GM20431 (cell line): ENCODE results near the gene SLC30A3.

ENCODE experiments used
- in situ Hi-C: fragments of 300-500 bp; cut with MseI, MboI; formaldehyde crosslinking; loops from one replicate; pipeline ENCODE4 v1.15.0; 2020; ENCODE audit warnings: low sequenced_read_pairs; ENCODE audit not compliant: unreplicated experiment

The SLC30A3 gene

DNA sequence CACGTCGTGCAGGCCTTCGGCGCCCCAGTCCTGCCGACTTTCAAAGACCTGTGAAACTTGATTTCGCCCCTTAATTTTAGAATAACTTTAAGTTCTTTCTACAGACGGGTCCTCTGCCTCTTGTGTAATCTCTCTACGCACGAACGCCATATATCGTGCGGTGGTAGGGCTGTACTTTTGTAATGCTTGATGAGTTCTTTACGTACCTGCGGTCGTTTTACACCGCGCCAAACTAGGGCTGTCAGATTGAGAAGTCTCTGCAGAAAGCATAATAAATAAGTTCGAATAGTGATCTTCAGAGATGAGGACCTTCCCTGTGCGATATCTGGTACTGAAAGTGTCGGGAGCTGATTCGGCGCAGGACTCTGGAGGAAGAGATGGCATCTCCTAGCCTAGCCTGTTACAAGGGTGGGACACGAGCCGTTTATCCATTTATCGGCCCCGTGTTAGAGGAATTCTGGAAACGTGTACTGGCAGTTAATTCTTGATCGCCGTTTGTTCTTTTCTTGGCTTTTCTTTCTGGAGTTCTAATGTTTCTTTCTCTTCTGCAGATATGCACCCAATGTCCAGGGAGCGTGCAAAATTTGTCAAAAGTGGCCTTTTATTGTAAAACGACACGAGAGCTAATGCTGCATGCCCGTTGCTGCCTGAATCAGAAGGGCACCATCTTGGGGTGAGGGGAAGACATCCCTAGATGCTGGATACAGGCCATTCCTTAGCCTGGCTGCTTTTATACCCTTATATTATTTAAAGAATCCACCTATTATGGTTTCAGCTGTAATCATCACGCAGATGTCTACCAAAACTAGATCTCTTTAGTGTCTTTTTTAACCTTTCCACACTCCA is 50.0 kb downstream of the SLC30A3 start:
- in situ Hi-C loops: no loop called here

- in situ Hi-C loops: no loop called here
These were observed 50.8 kb downstream of the SLC30A3 start, which contains the start of the genes ATRAID and SLC5A6 for GRCh38 chr2:27211943-27212625. Gene ATRAID, plus strand, starts transcription at chr2:27212041. Its CDS starts 328 bp downstream, at chr2:27212369. Gene SLC5A6, minus strand, starts transcription at chr2:27212268. Its CDS starts 4,618 bp downstream, at chr2:27207650.

GRCh38 chr2:27211241-27211942 is 51.5 kb downstream of the SLC30A3 start:
- in situ Hi-C loops: no loop called here

- in situ Hi-C loops: no loop called here
These were observed 53.0 kb downstream of the SLC30A3 start for GRCh38 chr2:27209621-27210401.

DNA sequence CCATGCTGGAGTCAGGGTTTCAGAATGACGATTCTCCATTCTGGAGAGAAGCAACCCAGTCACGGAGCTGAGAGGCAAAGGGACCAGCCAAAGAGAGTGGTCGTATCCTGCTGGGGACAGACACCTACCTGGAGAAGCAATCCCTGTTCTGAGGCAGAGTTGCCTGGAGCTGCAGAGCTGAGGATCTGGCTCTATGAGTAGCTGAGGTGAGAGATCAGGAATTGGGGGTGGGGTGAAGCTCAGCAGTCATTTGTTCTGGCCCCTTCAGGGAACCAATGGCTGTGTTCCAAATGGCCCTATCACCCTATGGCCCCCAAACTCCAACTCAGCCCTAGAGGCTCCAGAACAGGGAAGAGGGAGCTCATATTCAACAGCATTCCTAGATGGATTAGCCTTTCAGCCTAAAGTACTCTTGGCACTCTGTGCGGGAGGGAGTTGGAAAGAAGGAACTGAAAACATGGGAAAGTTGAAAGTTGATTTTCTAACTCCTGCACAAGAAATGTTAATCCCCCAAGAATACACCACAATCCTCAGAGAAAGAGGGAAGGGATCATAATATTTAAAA is 54.3 kb downstream of the SLC30A3 start:
- in situ Hi-C loops: no loop called here

- in situ Hi-C loops: no loop called here
These were observed 56.5 kb downstream of the SLC30A3 start for GRCh38 chr2:27206346-27206745.

- in situ Hi-C loops: no loop called here
These were observed 57.6 kb downstream of the SLC30A3 start for GRCh38 chr2:27205206-27205605.

DNA sequence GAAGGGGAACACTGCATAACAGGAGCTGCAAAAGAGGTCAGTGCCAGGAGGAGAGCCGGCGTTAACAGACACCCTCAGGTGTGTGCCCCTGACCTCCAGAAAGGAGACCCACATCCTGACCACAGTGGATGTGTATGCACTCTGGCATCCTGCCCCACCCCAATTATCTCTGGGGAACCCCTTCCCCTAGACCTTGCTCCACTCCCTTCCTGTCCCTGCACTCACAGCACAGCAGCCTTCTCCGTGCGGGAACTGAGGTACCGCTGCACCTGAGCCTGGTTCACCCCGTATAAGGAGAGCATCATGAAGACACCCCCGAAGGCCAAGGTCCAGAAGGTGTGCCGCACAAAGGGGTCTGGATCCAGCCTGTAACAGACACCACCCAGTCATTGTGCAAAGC is 58.3 kb downstream of the SLC30A3 start:
- in situ Hi-C loops: no loop called here

DNA sequence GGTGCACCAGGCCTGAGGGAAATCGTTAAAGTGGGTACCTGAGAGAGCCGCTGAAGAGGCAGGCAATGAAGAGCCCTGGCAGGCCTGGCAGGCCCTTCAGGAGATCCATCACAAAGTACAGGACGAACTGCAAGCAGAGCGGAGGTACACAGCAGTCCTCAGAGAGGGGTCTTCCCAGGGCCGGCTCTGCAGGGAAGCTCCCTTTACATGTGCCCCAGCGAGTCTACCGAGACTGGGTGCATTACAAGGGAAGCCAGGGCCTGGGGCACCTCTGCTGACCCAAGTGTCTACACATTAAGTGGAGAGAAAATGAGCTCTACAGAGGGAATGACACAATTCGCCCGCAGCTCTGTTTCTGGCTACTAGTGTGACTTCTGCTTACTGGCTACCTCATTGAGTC is 59.1 kb downstream of the SLC30A3 start:
- in situ Hi-C loops: no loop called here
